Hindlimb muscle (tissue), 1 donor: ENCODE data around the gene IL24. TPM values are rescaled to one million over a fixed set of nuclear protein-coding genes. Genes with fewer than 3 reads are reported as not detected.

Source experiments
- DNase-seq: peaks from one replicate; pipeline ENCODE4 v3.0.0-alpha.2; 2013
- polyA plus RNA-seq: library from polyadenylated mRNA; unstranded; fragments of 120-200 nt; gene quantifications from one replicate; pipeline ENCODE4 v1.2.1, GENCODE V29; 2013; ENCODE audit not compliant: insufficient read length

The IL24 gene
- polyA plus RNA-seq, 1 donor: 0.12 TPM

GRCh38 chr1:206926286-206926685 is 29.0 kb downstream of the IL24 start:
- no peak for DNase-seq

- no peak for DNase-seq
These were observed 32.3 kb downstream of the IL24 start for GRCh38 chr1:206929524-206929923.

- no peak for DNase-seq
These were observed 33.1 kb downstream of the IL24 start for GRCh38 chr1:206930210-206930798.

GRCh38 chr1:206931709-206932108 is 34.5 kb downstream of the IL24 start:
- DNase-seq: no peak

- DNase-seq: no peak
These were observed 34.9 kb downstream of the IL24 start for GRCh38 chr1:206932177-206932576.

GRCh38 chr1:206933333-206933945 is 36.2 kb downstream of the IL24 start:
- no peak for DNase-seq

GRCh38 chr1:206935491-206936067 is 38.3 kb downstream of the IL24 start:
- DNase-seq: no peak

- DNase-seq: no peak
These were observed 40.2 kb downstream of the IL24 start for GRCh38 chr1:206937425-206937824.

GRCh38 chr1:206939131-206939530 is 41.9 kb downstream of the IL24 start:
- no peak for DNase-seq

GRCh38 chr1:206939841-206940587 is 42.8 kb downstream of the IL24 start:
- DNase-seq: no peak

GRCh38 chr1:206940588-206940936 is 43.3 kb downstream of the IL24 start:
- DNase-seq: no peak

- no peak for DNase-seq
These were observed 44.6 kb downstream of the IL24 start for GRCh38 chr1:206941766-206942418.

GRCh38 chr1:206944703-206945102 is 47.5 kb downstream of the IL24 start:
- DNase-seq: no peak

- no peak for DNase-seq
These were observed 48.5 kb downstream of the IL24 start for GRCh38 chr1:206945779-206946178.

- DNase-seq: no peak
These were observed 49.0 kb downstream of the IL24 start, which contains the start of gene PIGR for GRCh38 chr1:206946261-206946660. Gene PIGR (minus strand): TSS chr1:206946466. CDS start chr1:206940531, 5,935 bp downstream.

GRCh38 chr1:206947255-206947654 is 50.0 kb downstream of the IL24 start:
- DNase-seq: no peak

- no peak for DNase-seq
These were observed 52.0 kb downstream of the IL24 start for GRCh38 chr1:206949208-206949607.

- DNase-seq: no peak
These were observed 52.4 kb downstream of the IL24 start for GRCh38 chr1:206949641-206950040.

GRCh38 chr1:206951318-206952100 is 54.3 kb downstream of the IL24 start:
- no peak for DNase-seq

- no peak for DNase-seq
These were observed 54.9 kb downstream of the IL24 start for GRCh38 chr1:206952171-206952570.

GRCh38 chr1:206953126-206953525 is 55.9 kb downstream of the IL24 start:
- DNase-seq: no peak

- no peak for DNase-seq
These were observed 56.4 kb downstream of the IL24 start for GRCh38 chr1:206953626-206954025.
